Common myeloid progenitor, CD34-positive (primary cell): ENCODE measurements around the gene EDNRA.

Experiments
- CTCF ChIA-PET: fragments of 350-600 bp; sonication (Branson Sonifier 250); formaldehyde crosslinking; loops from one replicate; lab custom pipeline; 2021; ENCODE audit warnings: antibody characterized with exemption; lab: Charles Lee
- POLR2A ChIA-PET: fragments of 350-600 bp; sonication (Branson Sonifier 250); formaldehyde crosslinking; loops from one replicate; lab custom pipeline; 2021; ENCODE audit warnings: antibody characterized with exemption; lab: Charles Lee
- DNase-seq, 3 donors: peaks; one replicate each; pipeline versions ENCODE4 v3.0.0 to v3.0.0-alpha.2; 2013
- H3K27ac ChIP-seq, 2 experiments: 1 replicate in 1 of 2; 2 replicates in 1 of 2; pipeline ENCODE4 v1.7.0; 2013; ENCODE audit warnings: inconsistent platforms in 2 of 2, low read length in 2 of 2, mild to moderate bottlenecking in 2 of 2, low read depth in 1 of 2, moderate library complexity in 1 of 2; ENCODE audit not compliant: severe bottlenecking in 2 of 2, insufficient read depth in 1 of 2, poor library complexity in 1 of 2
- H3K27me3 ChIP-seq, 5 experiments: replicated peaks in 2 of 5; 1 replicate in 3 of 5; 2 replicates in 2 of 5; pipeline versions ENCODE4 v1.6.1 to v1.7.0; 2013; ENCODE audit warnings: low read length in 4 of 5, mild to moderate bottlenecking in 2 of 5, moderate library complexity in 2 of 5, inconsistent platforms in 1 of 5; ENCODE audit not compliant: insufficient read depth in 5 of 5, control insufficient read depth in 4 of 5
- H3K36me3 ChIP-seq, 4 experiments: 1 replicate in 2 of 4; 2 replicates in 2 of 4; pipeline versions ENCODE4 v1.6.1 to v1.7.0; 2013; ENCODE audit warnings: low read length in 3 of 4, control low read depth in 1 of 4, mild to moderate bottlenecking in 1 of 4; ENCODE audit not compliant: control insufficient read depth in 4 of 4, insufficient read depth in 4 of 4
- H3K4me1 ChIP-seq, 4 experiments: 1 replicate in 3 of 4; 2 replicates in 1 of 4; pipeline versions ENCODE4 v1.6.1 to v1.7.1; 2013; ENCODE audit warnings: low read length in 3 of 4, mild to moderate bottlenecking in 3 of 4, control low read depth in 1 of 4, inconsistent platforms in 1 of 4, moderate library complexity in 1 of 4; ENCODE audit not compliant: control insufficient read depth in 4 of 4, insufficient read depth in 4 of 4; ENCODE audit errors: control extremely low read depth in 1 of 4
- H3K4me3 ChIP-seq, 7 experiments: 1 replicate in 4 of 7; 2 replicates in 3 of 7; pipeline versions ENCODE4 v1.5.1 to v1.7.0; 2013; ENCODE audit warnings: mild to moderate bottlenecking in 7 of 7, low read length in 6 of 7, moderate library complexity in 6 of 7, inconsistent platforms in 2 of 7, low read depth in 2 of 7, control low read depth in 1 of 7; ENCODE audit not compliant: insufficient read depth in 4 of 7, control insufficient read depth in 1 of 7; ENCODE audit errors: extremely low read depth in 1 of 7
- H3K9me3 ChIP-seq, 5 experiments: 1 replicate in 4 of 5; 2 replicates in 1 of 5; pipeline versions ENCODE4 v1.6.1 to v1.7.1; 2013; ENCODE audit warnings: low read length in 4 of 5, mild to moderate bottlenecking in 2 of 5, inconsistent platforms in 1 of 5, low read depth in 1 of 5, moderate library complexity in 1 of 5; ENCODE audit not compliant: control insufficient read depth in 4 of 5, insufficient read depth in 2 of 5; ENCODE audit errors: control extremely low read depth in 1 of 5
- WGBS: methylation state at CpG from one replicate; pipeline ENCODE4 v1.1.5; 2013; ENCODE audit not compliant: insufficient coverage; 5-methylcytosine and 5-hydroxymethylcytosine counted together

EDNRA gene

GRCh38 chr4:147524601-147525000 is 43.7 kb downstream of the EDNRA start:
- H3K36me3 ChIP-seq = no peaks in the 10 kb centered on the region
- CTCF ChIA-PET = interaction anchor here (0.9 to 1.5 kb wide), 2 partner anchors 25 to 343 kb away, joined by 3 read pairs; no protein-coding TSS in a partner anchor
- DNase-seq = no peak
- no peaks in the 10 kb centered on the region for H3K4me1 ChIP-seq
- WGBS = no CpG with 5 or more reads among the region's 1 CpG
- POLR2A ChIA-PET = no interaction called here
- no peak overlapping the region for H3K27ac ChIP-seq
- no peaks in the 10 kb centered on the region for H3K9me3 ChIP-seq
- peaks cover 0 to 2% (median 0%) of the 10 kb centered on the region in 5 experiments for H3K27me3 ChIP-seq
- H3K4me3 ChIP-seq = no peak overlapping the region

- Histone ChIP-seq H3K27me3 (peaks cover 0 to 2% (median 0%) of the 10 kb centered on the region in 5 experiments), H3K4me3 (no peak overlapping the region), H3K36me3 (no peaks in the 10 kb centered on the region), H3K4me1 (no peaks in the 10 kb centered on the region), H3K9me3 (no peaks in the 10 kb centered on the region), H3K27ac (no peak overlapping the region)
- WGBS = no CpG with 5 or more reads among the region's 2 CpGs
- ChIA-PET CTCF (no interaction called here), POLR2A (no interaction called here)
- DNase-seq = no peak
Observed at GRCh38 chr4:147525494-147526271, 44.8 kb downstream of the EDNRA start.

- Histone ChIP-seq H3K27ac (no peak overlapping the region), H3K36me3 (no peaks in the 10 kb centered on the region), H3K9me3 (no peaks in the 10 kb centered on the region), H3K4me3 (no peak overlapping the region), H3K27me3 (peaks cover 0 to 2% (median 0%) of the 10 kb centered on the region in 5 experiments), H3K4me1 (no peaks in the 10 kb centered on the region)
- ChIA-PET POLR2A (interaction anchor here (0.6 kb wide), 1 partner anchor 24 kb away, joined by 3 read pairs; no protein-coding TSS in a partner anchor), CTCF (no interaction called here)
- 95% methylated on average over 2 of the region's 2 CpGs for WGBS
- DNase-seq = no peak
Observed at GRCh38 chr4:147526272-147526654, 45.4 kb downstream of the EDNRA start.

- POLR2A ChIA-PET = no interaction called here
- CTCF ChIA-PET = no interaction called here
- no CpG with 5 or more reads among the region's 2 CpGs for WGBS
Observed at GRCh38 chr4:147528054-147528453, 47.2 kb downstream of the EDNRA start.

GRCh38 chr4:147530134-147530533 is 49.2 kb downstream of the EDNRA start:
- no peak for DNase-seq
- POLR2A ChIA-PET = no interaction called here
- no peak overlapping the region for H3K4me3 ChIP-seq
- H3K9me3 ChIP-seq = no peaks in the 10 kb centered on the region
- no CpG with 5 or more reads among the region's 1 CpG for WGBS
- H3K27me3 ChIP-seq = no peaks in the 10 kb centered on the region
- CTCF ChIA-PET = no interaction called here
- H3K36me3 ChIP-seq = no peaks in the 10 kb centered on the region
- no peak overlapping the region for H3K27ac ChIP-seq
- H3K4me1 ChIP-seq = no peaks in the 10 kb centered on the region

More at GRCh38 chr4:147528054-147528453, 47.2 kb downstream of the EDNRA start:
- Histone ChIP-seq H3K27me3 (no peaks in the 10 kb centered on the region), H3K4me3 (no peak overlapping the region), H3K36me3 (no peaks in the 10 kb centered on the region), H3K27ac (no peak overlapping the region), H3K9me3 (no peaks in the 10 kb centered on the region), H3K4me1 (no peaks in the 10 kb centered on the region)
- DNase-seq = no peak

GRCh38 chr4:147530723-147531122 is 49.8 kb downstream of the EDNRA start:
- 93% methylated on average over 3 of the region's 4 CpGs for WGBS
- CTCF ChIA-PET = no interaction called here
- POLR2A ChIA-PET = no interaction called here

GRCh38 chr4:147532896-147533295 is 52.0 kb downstream of the EDNRA start:
- Histone ChIP-seq H3K4me1 (no peaks in the 10 kb centered on the region), H3K36me3 (no peaks in the 10 kb centered on the region), H3K27ac (no peak overlapping the region), H3K4me3 (no peak overlapping the region), H3K27me3 (no peaks in the 10 kb centered on the region), H3K9me3 (no peaks in the 10 kb centered on the region)
- no peak for DNase-seq
- ChIA-PET POLR2A (no interaction called here), CTCF (interaction anchor here (0.7 kb wide), 1 partner anchor 24 kb away, joined by 3 read pairs; no protein-coding TSS in a partner anchor)
- WGBS = no CpG with 5 or more reads among the region's 2 CpGs

More at GRCh38 chr4:147530723-147531122, 49.8 kb downstream of the EDNRA start:
- H3K27ac ChIP-seq = no peak overlapping the region
- DNase-seq = no peak
- H3K36me3 ChIP-seq = no peaks in the 10 kb centered on the region
- no peaks in the 10 kb centered on the region for H3K4me1 ChIP-seq
- H3K27me3 ChIP-seq = no peaks in the 10 kb centered on the region
- H3K9me3 ChIP-seq = no peaks in the 10 kb centered on the region
- H3K4me3 ChIP-seq = no peak overlapping the region
